WTC11 (cell line): ENCODE results near the gene SOCS6. TPM values are rescaled to one million over a fixed set of nuclear protein-coding genes. Genes with fewer than 3 reads are reported as not detected.
A peak's percentile ranks its signal among the peaks of the same experiment; 100 is the strongest.

Source experiments
- ATAC-seq: fragments of 200-7000 bp; cut with Tn5 transposase; 2 replicates; pipeline ENCODE4 v1.10.0; 2021; ENCODE audit warnings: mild to moderate bottlenecking, moderate library complexity
- CTCF ChIA-PET: fragments of 300-600 bp; sonication (Branson Sonifier 250); formaldehyde crosslinking; loops from one replicate; lab custom pipeline; 2021; ENCODE audit warnings: antibody characterized with exemption; lab: Charles Lee
- POLR2A ChIA-PET: fragments of 350-600 bp; sonication (Branson Sonifier 250); formaldehyde crosslinking; loops from one replicate; lab custom pipeline; 2021; ENCODE audit warnings: antibody characterized with exemption; lab: Charles Lee
- DNase-seq: peaks from one replicate; pipeline ENCODE4 v3.0.0; 2021; ENCODE audit warnings: low spot score
- H3K27ac Mint-ChIP-seq: 2 replicates; pipeline ENCODE4 v1.8.0; 2021; ENCODE audit warnings: mixed read lengths
- H3K27me3 Mint-ChIP-seq: 2 replicates; pipeline ENCODE4 v1.8.0; 2021; ENCODE audit warnings: low read depth, mild to moderate bottlenecking, moderate library complexity, mixed read lengths
- H3K36me3 Mint-ChIP-seq: 2 replicates; pipeline ENCODE4 v1.8.0; 2021; ENCODE audit warnings: mixed read lengths
- H3K4me1 Mint-ChIP-seq: 2 replicates; pipeline ENCODE4 v1.8.0; 2022; ENCODE audit warnings: mixed read lengths
- H3K4me3 Mint-ChIP-seq: 2 replicates; pipeline ENCODE4 v1.8.0; 2021; ENCODE audit warnings: mild to moderate bottlenecking, moderate library complexity, mixed read lengths
- H3K9me3 Mint-ChIP-seq: 2 replicates; pipeline ENCODE4 v1.8.0; 2021; ENCODE audit warnings: mixed read lengths
- ATF1 ChIP-seq: sonication (generic); formaldehyde crosslinking; IDR thresholded peaks from 2 replicates; pipeline ENCODE4 v1.8.1; 2023; ENCODE audit warnings: mild to moderate bottlenecking, moderate library complexity, missing genetic modification reagents
- EMX1 ChIP-seq: fragments of 250-450 bp; sonication (Bioruptor Pico); IDR thresholded peaks from 2 replicates; pipeline ENCODE4 v1.8.0; 2021; ENCODE audit warnings: mild to moderate bottlenecking
- ESRRA ChIP-seq: sonication (generic); formaldehyde crosslinking; IDR thresholded peaks from 2 replicates; pipeline ENCODE4 v1.8.1; 2022; ENCODE audit warnings: mild to moderate bottlenecking, missing genetic modification reagents, borderline replicate concordance
- GABPB1 ChIP-seq: sonication (generic); formaldehyde crosslinking; IDR thresholded peaks from 2 replicates; pipeline ENCODE4 v1.8.1; 2023; ENCODE audit warnings: mild to moderate bottlenecking, missing genetic modification reagents
- GRHL2 ChIP-seq: fragments of 250-450 bp; sonication (Bioruptor Pico); IDR thresholded peaks from 2 replicates; pipeline ENCODE4 v1.8.0; 2022; ENCODE audit warnings: mild to moderate bottlenecking, moderate library complexity; ENCODE audit not compliant: insufficient replicate concordance, severe bottlenecking
- HMGA2 ChIP-seq: fragments of 250-450 bp; sonication (Bioruptor Pico); IDR thresholded peaks from 2 replicates; pipeline ENCODE4 v1.4.0; 2021; ENCODE audit warnings: mild to moderate bottlenecking, moderate library complexity
- KAT7 ChIP-seq: sonication (generic); formaldehyde crosslinking; IDR thresholded peaks from 2 replicates; pipeline ENCODE4 v1.8.1; 2023; ENCODE audit warnings: missing genetic modification reagents, mild to moderate bottlenecking, borderline replicate concordance
- MYBL2 ChIP-seq: sonication (generic); formaldehyde crosslinking; IDR thresholded peaks from 2 replicates; pipeline ENCODE4 v1.8.1; 2023; ENCODE audit warnings: mild to moderate bottlenecking, moderate library complexity, missing genetic modification reagents
- NR2C2 ChIP-seq: sonication (generic); formaldehyde crosslinking; IDR thresholded peaks from 2 replicates; pipeline ENCODE4 v1.8.0; 2022; ENCODE audit warnings: mild to moderate bottlenecking, missing genetic modification reagents
- RELA ChIP-seq: sonication (generic); formaldehyde crosslinking; IDR thresholded peaks from 2 replicates; pipeline ENCODE4 v1.8.1; 2022; ENCODE audit warnings: missing genetic modification reagents, mild to moderate bottlenecking, borderline replicate concordance
- SMAD3 ChIP-seq: sonication (generic); formaldehyde crosslinking; IDR thresholded peaks from 2 replicates; pipeline ENCODE4 v1.8.0; 2022; ENCODE audit warnings: missing genetic modification reagents, mild to moderate bottlenecking, borderline replicate concordance
- SOX15 ChIP-seq: fragments of 250-450 bp; sonication (Bioruptor Pico); IDR thresholded peaks from 2 replicates; pipeline ENCODE4 v1.9.0; 2021; ENCODE audit warnings: mild to moderate bottlenecking
- ZBTB21 ChIP-seq: sonication (generic); formaldehyde crosslinking; IDR thresholded peaks from 2 replicates; pipeline ENCODE4 v1.8.1; 2023; ENCODE audit warnings: mild to moderate bottlenecking, missing genetic modification reagents, borderline replicate concordance
- ZNF219 ChIP-seq: sonication (generic); formaldehyde crosslinking; IDR thresholded peaks from 2 replicates; pipeline ENCODE4 v1.8.0; 2023; ENCODE audit warnings: missing genetic modification reagents, mild to moderate bottlenecking, borderline replicate concordance
- ZNF232 ChIP-seq: sonication (generic); formaldehyde crosslinking; IDR thresholded peaks from 2 replicates; pipeline ENCODE4 v1.8.0; 2022; ENCODE audit warnings: mild to moderate bottlenecking, missing genetic modification reagents
- ZNF263 ChIP-seq: sonication (generic); formaldehyde crosslinking; IDR thresholded peaks from 2 replicates; pipeline ENCODE4 v1.8.1; 2022; ENCODE audit warnings: low read depth, mild to moderate bottlenecking, moderate library complexity, missing genetic modification reagents
- ZNF416 ChIP-seq: fragments of 250-450 bp; sonication (Bioruptor Pico); IDR thresholded peaks from 2 replicates; pipeline ENCODE4 v1.9.0; 2021; ENCODE audit warnings: mild to moderate bottlenecking, inconsistent platforms
- total RNA-seq: library from RNA; stranded (reverse); gene quantifications from 3 replicates; pipeline ENCODE4 v1.2.3, GENCODE V29; 2021
- TF ChIP-seq, protein P1 (sequence below): sonication (generic); formaldehyde crosslinking; IDR thresholded peaks from 2 replicates; pipeline ENCODE4 v1.8.1; 2022; ENCODE audit warnings: low read depth, missing genetic modification reagents, borderline replicate concordance
- TF ChIP-seq, protein P2 (sequence below): sonication (generic); formaldehyde crosslinking; IDR thresholded peaks from 2 replicates; pipeline ENCODE4 v1.8.0; 2023; ENCODE audit warnings: missing genetic modification reagents, mild to moderate bottlenecking, borderline replicate concordance
- TF ChIP-seq, protein P3 (sequence below): sonication (generic); formaldehyde crosslinking; IDR thresholded peaks from 2 replicates; pipeline ENCODE4 v1.8.0; 2022; ENCODE audit warnings: mild to moderate bottlenecking, missing genetic modification reagents
- TF ChIP-seq, protein P4 (sequence below): sonication (generic); formaldehyde crosslinking; IDR thresholded peaks from 2 replicates; pipeline ENCODE4 v1.8.0; 2022; ENCODE audit warnings: mild to moderate bottlenecking, missing genetic modification reagents
- TF ChIP-seq, protein P5 (sequence below): sonication (generic); formaldehyde crosslinking; IDR thresholded peaks from 2 replicates; pipeline ENCODE4 v1.8.0; 2022; ENCODE audit warnings: mild to moderate bottlenecking, missing genetic modification reagents
- TF ChIP-seq, protein P6 (sequence below): fragments of 250-450 bp; sonication (Bioruptor Pico); IDR thresholded peaks from 2 replicates; pipeline ENCODE4 v1.9.0; 2021; ENCODE audit warnings: moderate library complexity, mild to moderate bottlenecking, inconsistent platforms, borderline replicate concordance

SOCS6 gene
- total RNA-seq, 1 experiment from 2014 or later, result 16.5 TPM

DNA sequence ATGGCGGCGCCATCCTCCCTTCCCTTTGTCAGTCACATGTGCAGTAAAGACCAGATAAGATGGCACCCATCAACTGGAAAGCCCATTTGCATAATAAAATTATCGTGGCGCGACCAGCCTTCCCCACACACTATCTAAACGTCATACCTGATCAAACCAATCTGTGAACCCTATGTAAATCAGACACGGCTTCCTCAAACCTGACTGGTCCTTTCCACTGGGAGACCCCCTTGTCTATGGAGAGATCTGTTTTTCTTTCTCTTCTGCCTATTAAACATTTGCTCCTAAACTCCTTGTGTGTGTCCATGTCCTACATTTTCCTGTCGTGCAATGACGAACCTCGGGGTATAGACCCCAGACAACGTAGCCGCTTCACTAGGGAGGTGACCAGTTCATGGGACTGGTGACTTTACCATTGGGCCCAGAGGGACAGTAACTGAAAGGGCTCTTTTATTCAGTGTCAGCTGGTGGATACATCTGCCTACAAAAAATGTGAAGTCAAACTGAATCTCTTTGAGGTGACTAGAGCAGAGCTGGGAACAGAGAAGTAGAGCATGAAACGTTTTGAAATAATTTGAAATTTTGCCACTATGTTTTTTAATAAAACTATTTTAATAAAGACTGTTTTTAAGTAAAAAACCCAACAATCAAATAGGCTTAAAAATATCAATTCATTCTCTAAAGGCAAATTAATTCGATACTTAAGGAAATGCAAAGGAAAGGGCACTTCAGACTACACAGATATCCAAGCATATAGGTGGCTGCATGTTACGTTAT lies 87.5 kb downstream of the SOCS6 start:
- H3K36me3 Mint-ChIP-seq, result no peaks in the 10 kb centered on the region
- POLR2A ChIA-PET, result no interaction called here

DNA sequence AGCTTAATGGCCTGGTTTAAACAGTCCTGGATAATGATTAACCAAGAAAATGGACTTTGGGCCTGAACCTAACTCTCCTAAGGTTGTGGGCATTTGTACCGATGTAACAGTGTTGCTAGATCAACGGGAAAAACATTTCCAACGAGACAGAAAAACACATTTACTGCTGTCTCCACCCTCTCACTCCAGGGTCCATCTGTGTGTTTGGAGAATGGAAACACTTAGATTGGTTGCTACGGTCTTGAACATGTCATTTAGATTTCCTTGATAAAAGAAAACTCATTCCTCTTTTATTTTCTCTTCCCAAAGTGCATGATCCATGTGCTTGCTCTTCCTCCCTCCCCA lies 88.0 kb downstream of the SOCS6 start:
- ChIA-PET POLR2A (no interaction called here), CTCF (no interaction called here)
- H3K36me3 Mint-ChIP-seq, result no peaks in the 10 kb centered on the region
- ATAC-seq, result no peak
- H3K9me3 Mint-ChIP-seq, result peaks cover 11% of the 10 kb centered on the region
- no peak overlapping the region for H3K4me3 Mint-ChIP-seq
- H3K27me3 Mint-ChIP-seq, result no peaks in the 10 kb centered on the region
- TF ChIP-seq MYBL2 (CRISPR knock-in tag) (no peak), GABPB1 (CRISPR knock-in tag) (peak; percentile 62; the same call in 1 of the 2 replicates)
- peaks cover 5% of the 10 kb centered on the region for H3K4me1 Mint-ChIP-seq
- DNase-seq, result no peak
- no peak overlapping the region for H3K27ac Mint-ChIP-seq

More for the DNA sequence above, 87.5 kb downstream of the SOCS6 start:
- Mint-ChIP-seq H3K27ac (no peak overlapping the region), H3K4me1 (no peaks in the 10 kb centered on the region), H3K4me3 (no peak overlapping the region), H3K27me3 (no peaks in the 10 kb centered on the region), H3K9me3 (peaks cover 11% of the 10 kb centered on the region)
- DNase-seq (no peak), ATAC-seq (no peak)
- no peak for TF ChIP-seq KAT7 (CRISPR knock-in tag)
- TF ChIP-seq, protein P1, sequence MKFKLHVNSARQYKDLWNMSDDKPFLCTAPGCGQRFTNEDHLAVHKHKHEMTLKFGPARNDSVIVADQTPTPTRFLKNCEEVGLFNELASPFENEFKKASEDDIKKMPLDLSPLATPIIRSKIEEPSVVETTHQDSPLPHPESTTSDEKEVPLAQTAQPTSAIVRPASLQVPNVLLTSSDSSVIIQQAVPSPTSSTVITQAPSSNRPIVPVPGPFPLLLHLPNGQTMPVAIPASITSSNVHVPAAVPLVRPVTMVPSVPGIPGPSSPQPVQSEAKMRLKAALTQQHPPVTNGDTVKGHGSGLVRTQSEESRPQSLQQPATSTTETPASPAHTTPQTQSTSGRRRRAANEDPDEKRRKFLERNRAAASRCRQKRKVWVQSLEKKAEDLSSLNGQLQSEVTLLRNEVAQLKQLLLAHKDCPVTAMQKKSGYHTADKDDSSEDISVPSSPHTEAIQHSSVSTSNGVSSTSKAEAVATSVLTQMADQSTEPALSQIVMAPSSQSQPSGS, result no peak
- no peak for TF ChIP-seq ZNF232 (CRISPR knock-in tag)
- no peak for TF ChIP-seq ESRRA (CRISPR knock-in tag)
- TF ChIP-seq EMX1 (CRISPR knock-in tag), result no peak
- no peak for TF ChIP-seq RELA (CRISPR knock-in tag)
- TF ChIP-seq MYBL2 (CRISPR knock-in tag), result no peak
- no peak for TF ChIP-seq NR2C2
- TF ChIP-seq ZNF263 (CRISPR knock-in tag), result no peak
- no peak for TF ChIP-seq GRHL2 (CRISPR knock-in tag)
- CTCF ChIA-PET, result no interaction called here

DNA sequence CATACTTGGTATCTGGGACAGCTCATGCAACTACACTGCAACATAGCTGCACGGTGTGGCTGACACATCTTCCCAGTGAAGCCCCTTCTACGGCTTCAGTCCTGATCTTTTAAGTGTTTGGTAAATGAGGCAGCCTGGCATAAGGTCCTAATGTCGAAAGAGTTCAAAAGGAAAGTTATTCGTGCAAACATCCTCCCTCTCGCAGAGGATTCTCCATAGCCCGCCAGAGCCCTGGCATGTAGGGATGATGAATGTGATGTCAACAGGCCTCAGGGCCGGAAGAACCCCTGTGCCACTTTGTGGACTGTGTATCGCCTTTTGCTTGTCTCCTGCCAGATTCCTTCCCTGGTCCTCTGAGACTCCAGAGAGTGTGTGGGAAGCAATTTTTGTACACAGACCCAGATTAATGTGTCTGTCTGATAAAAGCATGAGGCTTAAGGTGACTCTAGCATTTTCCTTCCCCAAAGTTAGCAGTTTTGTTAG lies 88.5 kb downstream of the SOCS6 start:
- Mint-ChIP-seq H3K27me3 (no peaks in the 10 kb centered on the region), H3K27ac (no peak overlapping the region), H3K9me3 (peaks cover 11% of the 10 kb centered on the region), H3K4me1 (peaks cover 7% of the 10 kb centered on the region), H3K36me3 (no peaks in the 10 kb centered on the region), H3K4me3 (no peak overlapping the region)
- POLR2A ChIA-PET, result no interaction called here
- no peak for DNase-seq
- ATAC-seq, result no peak
- CTCF ChIA-PET, result no interaction called here
- TF ChIP-seq SMAD3 (CRISPR knock-in tag), result no peak
- TF ChIP-seq, protein P2, sequence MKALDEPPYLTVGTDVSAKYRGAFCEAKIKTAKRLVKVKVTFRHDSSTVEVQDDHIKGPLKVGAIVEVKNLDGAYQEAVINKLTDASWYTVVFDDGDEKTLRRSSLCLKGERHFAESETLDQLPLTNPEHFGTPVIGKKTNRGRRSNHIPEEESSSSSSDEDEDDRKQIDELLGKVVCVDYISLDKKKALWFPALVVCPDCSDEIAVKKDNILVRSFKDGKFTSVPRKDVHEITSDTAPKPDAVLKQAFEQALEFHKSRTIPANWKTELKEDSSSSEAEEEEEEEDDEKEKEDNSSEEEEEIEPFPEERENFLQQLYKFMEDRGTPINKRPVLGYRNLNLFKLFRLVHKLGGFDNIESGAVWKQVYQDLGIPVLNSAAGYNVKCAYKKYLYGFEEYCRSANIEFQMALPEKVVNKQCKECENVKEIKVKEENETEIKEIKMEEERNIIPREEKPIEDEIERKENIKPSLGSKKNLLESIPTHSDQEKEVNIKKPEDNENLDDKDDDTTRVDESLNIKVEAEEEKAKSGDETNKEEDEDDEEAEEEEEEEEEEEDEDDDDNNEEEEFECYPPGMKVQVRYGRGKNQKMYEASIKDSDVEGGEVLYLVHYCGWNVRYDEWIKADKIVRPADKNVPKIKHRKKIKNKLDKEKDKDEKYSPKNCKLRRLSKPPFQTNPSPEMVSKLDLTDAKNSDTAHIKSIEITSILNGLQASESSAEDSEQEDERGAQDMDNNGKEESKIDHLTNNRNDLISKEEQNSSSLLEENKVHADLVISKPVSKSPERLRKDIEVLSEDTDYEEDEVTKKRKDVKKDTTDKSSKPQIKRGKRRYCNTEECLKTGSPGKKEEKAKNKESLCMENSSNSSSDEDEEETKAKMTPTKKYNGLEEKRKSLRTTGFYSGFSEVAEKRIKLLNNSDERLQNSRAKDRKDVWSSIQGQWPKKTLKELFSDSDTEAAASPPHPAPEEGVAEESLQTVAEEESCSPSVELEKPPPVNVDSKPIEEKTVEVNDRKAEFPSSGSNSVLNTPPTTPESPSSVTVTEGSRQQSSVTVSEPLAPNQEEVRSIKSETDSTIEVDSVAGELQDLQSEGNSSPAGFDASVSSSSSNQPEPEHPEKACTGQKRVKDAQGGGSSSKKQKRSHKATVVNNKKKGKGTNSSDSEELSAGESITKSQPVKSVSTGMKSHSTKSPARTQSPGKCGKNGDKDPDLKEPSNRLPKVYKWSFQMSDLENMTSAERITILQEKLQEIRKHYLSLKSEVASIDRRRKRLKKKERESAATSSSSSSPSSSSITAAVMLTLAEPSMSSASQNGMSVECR, result no peak
- no peak for TF ChIP-seq ZBTB21 (CRISPR knock-in tag)
- TF ChIP-seq SOX15, result no peak
- TF ChIP-seq, protein P3, sequence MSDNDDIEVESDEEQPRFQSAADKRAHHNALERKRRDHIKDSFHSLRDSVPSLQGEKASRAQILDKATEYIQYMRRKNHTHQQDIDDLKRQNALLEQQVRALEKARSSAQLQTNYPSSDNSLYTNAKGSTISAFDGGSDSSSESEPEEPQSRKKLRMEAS (CRISPR knock-in tag), result no peak
- TF ChIP-seq, protein P4, sequence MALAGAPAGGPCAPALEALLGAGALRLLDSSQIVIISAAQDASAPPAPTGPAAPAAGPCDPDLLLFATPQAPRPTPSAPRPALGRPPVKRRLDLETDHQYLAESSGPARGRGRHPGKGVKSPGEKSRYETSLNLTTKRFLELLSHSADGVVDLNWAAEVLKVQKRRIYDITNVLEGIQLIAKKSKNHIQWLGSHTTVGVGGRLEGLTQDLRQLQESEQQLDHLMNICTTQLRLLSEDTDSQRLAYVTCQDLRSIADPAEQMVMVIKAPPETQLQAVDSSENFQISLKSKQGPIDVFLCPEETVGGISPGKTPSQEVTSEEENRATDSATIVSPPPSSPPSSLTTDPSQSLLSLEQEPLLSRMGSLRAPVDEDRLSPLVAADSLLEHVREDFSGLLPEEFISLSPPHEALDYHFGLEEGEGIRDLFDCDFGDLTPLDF (CRISPR knock-in tag), result no peak
- no peak for TF ChIP-seq HMGA2
- TF ChIP-seq ESRRA (CRISPR knock-in tag), result no peak
- TF ChIP-seq, protein P5, sequence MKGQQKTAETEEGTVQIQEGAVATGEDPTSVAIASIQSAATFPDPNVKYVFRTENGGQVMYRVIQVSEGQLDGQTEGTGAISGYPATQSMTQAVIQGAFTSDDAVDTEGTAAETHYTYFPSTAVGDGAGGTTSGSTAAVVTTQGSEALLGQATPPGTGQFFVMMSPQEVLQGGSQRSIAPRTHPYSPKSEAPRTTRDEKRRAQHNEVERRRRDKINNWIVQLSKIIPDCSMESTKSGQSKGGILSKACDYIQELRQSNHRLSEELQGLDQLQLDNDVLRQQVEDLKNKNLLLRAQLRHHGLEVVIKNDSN (CRISPR knock-in tag), result no peak
- no peak for TF ChIP-seq ZNF219 (CRISPR knock-in tag)
- no peak for TF ChIP-seq ZNF416 (CRISPR knock-in tag)
- TF ChIP-seq, protein P6, sequence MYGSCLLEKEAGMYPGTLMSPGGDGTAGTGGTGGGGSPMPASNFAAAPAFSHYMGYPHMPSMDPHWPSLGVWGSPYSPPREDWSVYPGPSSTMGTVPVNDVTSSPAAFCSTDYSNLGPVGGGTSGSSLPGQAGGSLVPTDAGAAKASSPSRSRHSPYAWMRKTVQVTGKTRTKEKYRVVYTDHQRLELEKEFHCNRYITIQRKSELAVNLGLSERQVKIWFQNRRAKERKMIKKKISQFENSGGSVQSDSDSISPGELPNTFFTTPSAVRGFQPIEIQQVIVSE (CRISPR knock-in tag), result no peak
- TF ChIP-seq ATF1 (CRISPR knock-in tag), result no peak
